GM18870 (cell line): Measurements from ENCODE around the gene LHX4.

ENCODE experiments used
- ATAC-seq: cut with Tn5 transposase; IDR thresholded peaks from one replicate; pipeline ENCODE4 v1.9.1; 2021; ENCODE audit warnings: moderate library complexity; ENCODE audit not compliant: unreplicated experiment

Gene LHX4

DNA sequence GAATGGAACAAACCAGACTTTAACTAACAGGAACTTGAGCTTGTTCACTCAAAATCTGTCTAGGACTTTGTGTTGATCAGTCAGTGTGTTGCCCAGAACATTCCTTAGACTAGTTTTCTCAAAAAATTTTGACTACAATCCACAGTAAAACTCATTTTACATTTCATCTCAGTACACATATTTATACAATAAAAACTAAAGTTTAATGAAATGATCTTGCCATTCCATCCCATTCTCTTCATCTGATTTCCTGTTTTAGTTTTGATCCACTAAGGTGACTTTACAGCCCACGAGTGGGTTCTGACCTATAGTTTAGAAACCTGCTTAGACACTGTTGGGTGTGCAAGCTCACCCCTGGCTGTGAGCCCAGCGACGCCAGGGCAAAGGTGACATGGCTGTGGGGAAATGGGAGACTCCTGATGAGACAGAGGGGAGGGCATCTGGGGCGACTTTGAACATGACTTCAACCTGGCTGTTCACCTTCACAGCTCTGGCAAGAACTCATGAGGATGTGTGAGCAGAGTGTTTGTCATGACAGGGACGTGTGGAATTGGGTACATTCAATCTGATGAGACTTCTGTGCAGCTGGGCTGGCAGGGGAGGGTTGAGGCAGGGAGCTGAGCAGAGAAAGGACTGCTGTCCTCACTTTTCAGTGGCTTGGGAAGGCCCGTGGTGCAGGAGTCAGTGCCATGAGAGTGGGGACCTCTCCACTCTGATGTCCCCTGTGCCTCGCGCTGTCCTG lies 40.6 kb downstream of the LHX4 start:
- ATAC-seq = no peak

- no peak for ATAC-seq
Measured at GRCh38 chr1:180271272-180272255, 41.5 kb downstream of the LHX4 start.

- no peak for ATAC-seq
Measured at GRCh38 chr1:180272395-180272794, 42.3 kb downstream of the LHX4 start.

- ATAC-seq = no peak
Measured at GRCh38 chr1:180273066-180273465, 43.0 kb downstream of the LHX4 start.

- no peak for ATAC-seq
Measured at GRCh38 chr1:180274221-180274620, 44.2 kb downstream of the LHX4 start.

GRCh38 chr1:180275726-180276125 lies 45.7 kb downstream of the LHX4 start:
- ATAC-seq = no peak

DNA sequence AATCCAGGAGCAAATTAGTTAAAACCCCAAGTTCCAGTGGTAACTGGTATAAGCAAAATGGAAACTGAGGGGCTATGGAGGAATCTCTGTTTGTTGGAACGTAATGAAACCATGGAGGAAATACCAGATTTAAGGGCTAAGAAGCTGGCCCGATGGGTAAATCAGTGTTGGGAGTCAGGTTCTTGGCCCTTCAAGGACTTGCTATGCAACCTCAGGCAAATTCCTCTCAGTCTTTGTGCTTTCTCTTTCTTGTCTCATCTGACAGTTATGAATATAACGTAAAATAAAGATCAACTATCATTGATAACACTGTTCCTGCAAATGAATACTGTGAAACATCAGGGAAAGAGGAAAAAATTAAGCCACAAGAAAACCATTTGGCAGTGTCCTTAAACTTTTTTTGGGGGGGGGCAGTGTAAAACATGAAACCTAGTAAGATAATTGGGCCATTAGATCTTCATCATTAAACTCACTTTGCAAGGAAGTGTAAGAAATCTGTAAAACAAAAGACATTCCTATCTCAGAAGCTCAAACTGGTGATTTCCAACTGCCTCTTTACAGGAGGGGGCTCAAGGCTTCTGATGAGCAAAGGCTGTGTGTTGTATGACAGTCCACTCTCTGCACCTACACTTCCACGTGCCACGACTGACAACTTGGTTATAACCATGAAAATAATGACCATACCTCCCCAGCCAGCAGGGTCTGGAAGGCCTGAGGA lies 47.6 kb downstream of the LHX4 start:
- no peak for ATAC-seq

- ATAC-seq = no peak
Measured at GRCh38 chr1:180278194-180278515, 48.1 kb downstream of the LHX4 start.

DNA sequence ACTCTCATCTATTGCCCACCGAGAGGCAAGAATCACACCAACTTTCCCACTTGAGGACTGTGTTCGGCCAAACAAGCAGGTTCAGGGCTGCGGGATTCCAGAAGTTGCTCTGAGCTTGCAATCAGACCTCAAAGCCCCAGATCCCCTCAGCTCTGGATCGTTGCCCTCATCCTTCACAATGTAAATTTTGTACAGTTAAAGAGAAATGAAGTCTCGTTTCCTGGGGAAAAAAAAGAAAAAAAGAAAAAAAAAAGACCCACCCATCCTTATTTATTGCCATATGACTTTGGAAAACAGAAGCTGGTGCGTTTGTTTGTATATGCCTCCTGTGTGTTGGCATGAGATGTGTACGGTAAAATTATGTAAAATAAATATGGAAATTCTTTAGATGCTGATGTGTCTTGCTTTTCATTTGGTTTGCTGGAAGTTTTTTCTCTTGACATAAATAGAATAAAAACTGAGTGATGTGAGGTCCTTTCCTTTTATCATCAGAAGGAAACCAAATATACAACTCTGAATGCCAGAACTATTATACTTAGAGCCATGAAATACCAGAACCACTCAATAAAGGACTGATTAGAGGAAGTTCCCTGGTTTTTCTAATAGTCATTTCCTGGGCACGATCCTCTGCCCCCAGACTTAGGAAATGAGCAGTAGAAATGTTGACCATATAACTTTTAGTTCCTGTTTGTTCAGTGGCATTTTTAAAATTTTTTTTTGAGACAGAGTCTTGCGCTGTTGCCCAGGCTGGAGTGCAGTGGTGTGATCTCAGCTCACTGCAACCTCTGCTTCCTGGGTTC lies 48.7 kb downstream of the LHX4 start:
- no peak for ATAC-seq

GRCh38 chr1:180279651-180280050 lies 49.6 kb downstream of the LHX4 start:
- no peak for ATAC-seq

DNA sequence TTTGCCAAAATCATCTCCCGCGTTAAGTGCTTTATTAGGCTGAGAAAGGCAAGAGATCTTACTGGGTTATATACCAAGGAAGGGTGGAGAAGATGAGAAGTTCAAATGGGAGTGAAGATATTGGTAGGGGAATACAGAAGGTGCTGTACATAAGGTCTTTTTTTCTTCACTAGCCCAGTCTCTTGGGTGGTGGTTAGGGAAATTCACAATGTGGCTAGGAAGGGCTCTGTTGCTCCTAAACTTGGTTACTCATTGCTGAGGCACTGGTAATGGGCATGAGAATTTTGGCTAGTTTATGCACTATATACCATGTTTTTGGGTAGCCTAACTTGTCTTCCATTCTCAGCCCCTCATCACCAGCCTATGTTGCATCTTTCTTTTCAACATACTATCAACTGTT lies 50.6 kb downstream of the LHX4 start:
- ATAC-seq = no peak

- no peak for ATAC-seq
Measured at GRCh38 chr1:180281490-180281889, 51.4 kb downstream of the LHX4 start.

DNA sequence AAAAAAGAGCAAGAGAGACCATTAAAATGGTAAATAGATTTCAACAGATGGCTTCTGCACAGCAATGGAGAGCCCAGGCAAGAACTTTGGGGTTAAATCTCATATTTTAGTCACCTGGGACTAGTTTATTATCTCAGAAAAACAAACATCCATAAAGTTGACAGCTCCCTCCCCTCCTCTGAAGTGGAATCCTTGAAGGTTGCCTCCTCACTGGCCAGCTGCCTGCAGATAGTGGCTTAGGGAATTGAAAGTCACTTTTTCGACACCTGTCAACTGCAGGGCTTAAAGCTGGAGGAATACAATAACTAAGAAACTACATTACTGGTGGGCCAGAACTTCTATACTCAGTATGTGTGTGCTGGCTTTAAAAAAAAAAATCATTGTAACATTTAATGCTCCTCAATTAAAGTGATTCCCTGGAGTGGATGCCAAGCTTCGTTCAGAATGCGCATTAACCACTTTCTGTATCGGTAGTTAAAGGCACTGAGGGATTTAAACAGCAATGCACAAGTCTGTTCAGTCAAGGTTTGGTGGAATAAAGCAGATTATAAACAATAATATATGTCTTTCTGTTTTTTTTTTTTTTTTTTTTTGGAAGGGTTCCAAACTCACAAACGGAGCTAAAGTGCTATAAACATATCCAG lies 52.5 kb downstream of the LHX4 start:
- no peak for ATAC-seq

- no peak for ATAC-seq
Measured at GRCh38 chr1:180283098-180283497, 53.0 kb downstream of the LHX4 start.

DNA sequence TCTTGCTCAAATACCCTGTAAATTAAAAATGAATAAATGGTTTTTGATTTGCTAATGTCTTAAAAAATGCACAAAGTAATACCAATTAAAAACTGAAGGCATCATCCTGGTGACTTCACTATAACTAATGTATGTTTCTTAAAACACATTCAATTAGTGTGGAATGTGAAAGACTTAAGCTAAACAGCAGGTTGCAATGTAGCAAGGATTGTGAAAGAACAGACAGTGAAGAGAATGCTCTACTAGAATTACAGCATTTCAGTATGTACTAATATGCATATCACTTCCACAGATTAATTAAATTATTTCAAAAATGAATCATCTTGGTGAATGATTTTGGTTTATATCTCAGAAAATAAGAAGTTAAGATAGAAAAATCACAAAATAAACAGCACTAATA lies 56.4 kb downstream of the LHX4 start:
- ATAC-seq = no peak

GRCh38 chr1:180287988-180288705 lies 58.1 kb downstream of the LHX4 start:
- no peak for ATAC-seq

DNA sequence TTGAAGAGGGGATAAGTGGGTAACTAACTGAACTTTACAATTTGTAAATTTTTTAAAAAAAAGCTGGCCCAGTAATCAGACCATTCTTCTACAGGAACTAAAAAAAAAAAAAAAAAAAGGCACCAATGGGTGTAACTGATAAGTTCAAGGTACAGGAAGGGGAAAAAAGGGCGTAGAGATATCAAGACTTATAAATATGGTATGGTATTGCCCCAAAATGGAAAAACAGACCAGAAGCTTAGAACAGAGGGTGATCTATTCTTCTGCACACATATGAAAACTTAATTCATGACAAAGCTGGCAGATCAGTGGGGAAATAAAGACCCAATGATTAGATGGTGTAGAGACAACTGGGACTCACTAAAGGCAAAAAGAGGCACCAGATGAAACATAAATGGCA lies 58.9 kb downstream of the LHX4 start:
- ATAC-seq = no peak

DNA sequence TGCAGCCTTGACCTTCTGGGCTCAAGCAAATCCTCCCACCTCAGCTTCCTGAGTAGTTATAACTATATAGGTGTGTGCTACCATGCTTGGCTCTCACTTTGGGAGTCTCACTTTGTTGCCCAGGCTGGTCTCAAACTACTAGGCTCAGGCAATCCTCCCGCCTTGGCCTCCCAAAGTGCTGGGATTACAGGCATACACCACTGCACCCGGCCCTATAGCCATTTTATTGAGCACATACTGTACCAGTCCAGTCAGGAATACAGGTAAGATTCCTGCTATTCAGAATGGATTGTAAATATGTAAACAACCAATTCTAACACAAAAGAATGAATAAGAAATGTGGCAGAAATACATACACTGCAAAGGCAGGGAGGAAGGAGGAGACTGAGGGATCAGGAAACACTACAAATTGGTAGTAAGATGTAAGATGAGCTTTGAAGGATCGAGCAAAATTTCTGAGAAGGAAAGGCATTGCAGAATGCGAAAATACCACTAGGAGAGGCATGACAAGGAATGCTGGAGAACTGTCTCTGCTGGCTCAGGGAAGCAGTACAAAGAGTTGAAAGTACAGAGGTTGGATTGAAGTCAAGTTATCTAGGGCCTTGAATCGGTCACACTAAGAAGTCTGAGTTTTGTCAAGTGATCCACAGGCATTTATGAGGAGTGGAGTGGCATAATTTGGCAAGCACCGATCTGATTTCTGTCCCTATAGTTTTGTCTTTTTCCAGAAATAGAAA lies 60.4 kb downstream of the LHX4 start:
- ATAC-seq = no peak

DNA sequence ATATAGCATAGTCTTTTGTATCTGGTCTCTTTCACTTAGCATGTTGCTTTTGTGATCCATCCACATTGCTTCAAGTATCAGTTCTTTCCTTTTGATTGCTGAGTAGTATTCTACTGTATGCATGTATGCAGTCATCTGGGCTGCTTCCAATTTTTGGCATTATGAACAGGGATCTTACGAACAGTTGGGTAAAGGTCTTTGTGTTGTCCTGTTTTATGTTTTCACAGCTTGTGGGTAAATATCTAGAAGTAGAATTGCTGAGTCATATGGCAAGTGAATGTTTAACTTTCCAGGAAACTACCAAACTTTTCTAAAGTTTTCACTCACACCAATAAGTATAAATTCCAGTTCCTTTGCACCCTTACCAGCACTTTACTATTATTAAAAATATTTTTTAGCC lies 60.9 kb downstream of the LHX4 start:
- ATAC-seq = peak; percentile 63
